Endodermal cell (in vitro differentiated cells): ENCODE measurements around the gene OR14K1. TPM values are rescaled to one million over a fixed set of nuclear protein-coding genes. Genes with fewer than 3 reads are reported as not detected.
"Not testable (repeated sequence)": the region's sequence is repeated elsewhere in the genome, so short reads cannot be mapped to it uniquely, and the experiment has no call there.

Experiments used
- DNase-seq: peaks from one replicate; pipeline ENCODE4 v3.0.0-alpha.2; 2017
- H3K27ac ChIP-seq: 2 replicates; pipeline ENCODE4 v1.5.1; 2013; ENCODE audit warnings: mild to moderate bottlenecking, low read depth, low read length, moderate library complexity
- H3K27me3 ChIP-seq: 2 replicates; pipeline ENCODE4 v1.6.1; 2013; ENCODE audit warnings: mild to moderate bottlenecking, low read length, moderate library complexity; ENCODE audit not compliant: insufficient read depth, control insufficient read depth, poor library complexity, severe bottlenecking
- H3K36me3 ChIP-seq: 2 replicates; pipeline ENCODE4 v1.7.0; 2013; ENCODE audit warnings: mild to moderate bottlenecking, low read length, moderate library complexity; ENCODE audit not compliant: control insufficient read depth, insufficient read depth
- H3K4me1 ChIP-seq: one replicate; pipeline ENCODE4 v1.7.0; 2013; ENCODE audit warnings: low read length; ENCODE audit not compliant: control insufficient read depth, insufficient read depth
- H3K4me3 ChIP-seq: 2 replicates; pipeline ENCODE4 v1.5.1; 2013; ENCODE audit warnings: mild to moderate bottlenecking, low read length, moderate library complexity
- H3K9ac ChIP-seq: 2 replicates; pipeline ENCODE4 v1.6.1; 2013; ENCODE audit warnings: mild to moderate bottlenecking, low read length, moderate library complexity; ENCODE audit not compliant: poor library complexity, severe bottlenecking; ENCODE audit errors: extremely low read depth
- H3K9me3 ChIP-seq: 2 replicates; pipeline ENCODE4 v1.6.1; 2013; ENCODE audit warnings: mild to moderate bottlenecking, low read length, moderate library complexity; ENCODE audit not compliant: control insufficient read depth
- H3K27ac Mint-ChIP-seq: 2 replicates; pipeline ENCODE4 v1.8.0; 2020; ENCODE audit warnings: mixed read lengths
- H3K27me3 Mint-ChIP-seq: 2 replicates; pipeline ENCODE4 v1.8.0; 2021; ENCODE audit warnings: mild to moderate bottlenecking, mixed read lengths; ENCODE audit not compliant: insufficient read depth
- H3K36me3 Mint-ChIP-seq: 2 replicates; pipeline ENCODE4 v1.8.0; 2020; ENCODE audit warnings: low read depth, mixed read lengths
- H3K4me1 Mint-ChIP-seq: 2 replicates; pipeline ENCODE4 v1.8.0; 2020; ENCODE audit warnings: mixed read lengths
- H3K4me3 Mint-ChIP-seq: 2 replicates; pipeline ENCODE4 v1.8.0; 2020; ENCODE audit warnings: mild to moderate bottlenecking, moderate library complexity, mixed read lengths
- H3K9me3 Mint-ChIP-seq: 2 replicates; pipeline ENCODE4 v1.8.0; 2020; ENCODE audit warnings: mild to moderate bottlenecking, mixed read lengths
- CTCF ChIP-seq: fragments of 200-600 bp; sonication (generic); conservative IDR thresholded peaks from 2 replicates; pipeline ENCODE4 v1.5.0; 2021; ENCODE audit warnings: antibody characterized with exemption, mild to moderate bottlenecking
- WGBS, 2 experiments: methylation state at CpG; one replicate each; pipeline versions ENCODE4 v1.1.5 to v1.1.7; 2013; ENCODE audit warnings: missing lambda C conversion rate in 2 of 2, mixed read lengths in 1 of 2; ENCODE audit not compliant: insufficient coverage in 1 of 2, insufficient read length in 1 of 2; 5-methylcytosine and 5-hydroxymethylcytosine counted together
- total RNA-seq, 2 donors: library from RNA; stranded (reverse); fragmentation: NEBNext Ultra II Directional in 1 of 2; extraction: Animal tissue kit (Norgen Biotek cat#: 25700) in 1 of 2; gene quantifications; 2 replicates in 1 of 2; 3 replicates in 1 of 2; pipeline ENCODE4 v1.2.1, GENCODE V29; 2021

Gene OR14K1
- total RNA-seq, 2 donors from 2014 or later = 0.29 TPM; not detected in 1

DNA sequence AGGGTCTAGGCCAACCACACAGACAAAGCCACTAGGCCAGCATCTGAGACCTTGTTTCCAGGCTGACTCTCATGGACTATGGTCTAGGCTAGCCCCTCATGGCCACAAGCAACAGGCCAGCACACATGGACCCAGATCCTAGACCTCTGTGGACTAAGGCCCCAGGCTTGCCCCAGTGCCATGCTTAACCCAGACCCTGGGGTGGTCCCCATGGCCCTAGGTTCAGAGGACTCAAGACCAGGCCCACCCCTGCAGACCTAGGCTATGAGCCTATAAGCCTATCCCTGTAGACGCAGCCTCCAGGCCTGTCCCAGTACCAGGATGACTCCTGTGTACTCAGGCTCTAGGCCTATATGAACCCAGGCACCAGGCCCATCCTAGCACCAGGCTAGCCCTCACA, 11.5 kb downstream of the OR14K1 start:
- no peak overlapping the region for H3K27ac ChIP-seq
- H3K4me1 ChIP-seq = no peaks in the 10 kb centered on the region
- TF ChIP-seq CTCF = no peak
- Mint-ChIP-seq H3K9me3 (peaks cover 41% of the 10 kb centered on the region), H3K4me1 (no peaks in the 10 kb centered on the region), H3K27me3 (no peaks in the 10 kb centered on the region), H3K27ac (no peak overlapping the region), H3K4me3 (no peak overlapping the region), H3K36me3 (no peaks in the 10 kb centered on the region)
- H3K27me3 ChIP-seq = no peaks in the 10 kb centered on the region
- H3K4me3 ChIP-seq = no peak overlapping the region
- H3K9me3 ChIP-seq = peaks cover 49% of the 10 kb centered on the region
- DNase-seq = no peak
- no peaks in the 10 kb centered on the region for H3K36me3 ChIP-seq
- 83 to 84% methylated on average over 1 of the region's 1 CpG for WGBS, 2 experiments
- H3K9ac ChIP-seq = no peak overlapping the region

DNA sequence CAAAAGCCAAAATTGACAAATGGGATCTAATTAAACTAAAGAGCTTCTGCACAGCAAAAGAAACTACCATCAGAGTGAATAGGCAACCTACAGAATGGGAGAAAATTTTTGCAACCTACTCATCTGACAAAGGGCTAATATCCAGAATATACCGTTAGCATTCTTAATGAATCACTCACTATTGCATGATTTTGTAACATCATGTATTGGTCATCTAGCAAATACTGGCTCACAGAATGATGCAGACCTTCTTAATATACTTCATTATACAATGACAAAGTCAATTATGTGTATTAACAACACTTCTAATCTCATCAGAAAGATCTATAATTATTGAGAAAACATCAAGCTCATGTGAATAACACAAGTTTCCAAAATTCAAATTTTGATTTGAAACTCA, 15.9 kb downstream of the OR14K1 start:
- not testable (repeated sequence) for H3K27ac ChIP-seq, H3K4me1 ChIP-seq, H3K4me3 ChIP-seq, H3K36me3 ChIP-seq, H3K4me1 Mint-ChIP-seq, H3K27ac Mint-ChIP-seq, H3K4me3 Mint-ChIP-seq, H3K9ac ChIP-seq, DNase-seq, H3K27me3 ChIP-seq, H3K27me3 Mint-ChIP-seq, H3K36me3 Mint-ChIP-seq
- WGBS, 2 experiments = 91% methylated on average over 1 of the region's 1 CpG; no CpG with 5 or more reads in 1 of the 2 experiments
- peaks cover 62% of the 10 kb centered on the region for H3K9me3 ChIP-seq
- H3K9me3 Mint-ChIP-seq = peaks cover 38% of the 10 kb centered on the region

GRCh38 chr1:247760456-247760855, 22.0 kb downstream of the OR14K1 start, which contains the start of gene OR1C1:
TSS of gene OR1C1 (minus strand) at chr1:247760556. CDS start at chr1:247758406, 2,150 bp downstream.
- Mint-ChIP-seq H3K4me3 (no peak within 1 kb of the TSS), H3K9me3 (peaks cover 30% of the 10 kb centered on the region), H3K27me3 (no peaks in the 10 kb centered on the region), H3K36me3 (no peaks in the 10 kb centered on the region), H3K4me1 (no peaks in the 10 kb centered on the region), H3K27ac (no peak within 1 kb of the TSS)
- Histone ChIP-seq H3K9me3 (peaks cover 74% of the 10 kb centered on the region), H3K4me1 (no peaks in the 10 kb centered on the region), H3K27me3 (no peaks in the 10 kb centered on the region), H3K9ac (no peak within 1 kb of the TSS), H3K27ac (no peak within 1 kb of the TSS), H3K4me3 (no peak within 1 kb of the TSS), H3K36me3 (no peaks in the 10 kb centered on the region)
- no peak for TF ChIP-seq CTCF
- DNase-seq = no peak
- 85 to 100% methylated on average over 3 of the region's 3 CpGs for WGBS, 2 experiments

GRCh38 chr1:247769603-247770002, 31.2 kb downstream of the OR14K1 start:
- Histone ChIP-seq H3K9ac (no peak overlapping the region), H3K9me3 (peaks cover 63% of the 10 kb centered on the region), H3K36me3 (no peaks in the 10 kb centered on the region), H3K4me3 (no peak overlapping the region), H3K27ac (no peak overlapping the region), H3K4me1 (no peaks in the 10 kb centered on the region), H3K27me3 (no peaks in the 10 kb centered on the region)
- Mint-ChIP-seq H3K27ac (no peak overlapping the region), H3K4me1 (no peaks in the 10 kb centered on the region), H3K9me3 (peaks cover 36% of the 10 kb centered on the region), H3K27me3 (no peaks in the 10 kb centered on the region), H3K36me3 (no peaks in the 10 kb centered on the region), H3K4me3 (no peak overlapping the region)
- DNase-seq = no peak
- TF ChIP-seq CTCF = no peak
